Kidney (tissue), 14 donors: ENCODE data around the gene ZNF687. TPM values are rescaled to one million over a fixed set of nuclear protein-coding genes. Genes with fewer than 3 reads are reported as not detected.
A peak's percentile ranks its signal among the peaks of the same experiment; 100 is the strongest.

Source experiments
- DNase-seq, 5 donors: peaks; one replicate each; pipeline ENCODE4 v3.0.0-alpha.2; 2013 to 2020
- FAIRE-seq: peaks from 2 replicates; lab custom pipeline; 2012; peaks lifted over from hg19 to GRCh38; lab: Jason Lieb, UNC
- H3K27ac ChIP-seq, 2 donors: one replicate each; pipeline ENCODE4 v1.7.0; 2013; ENCODE audit warnings: low read depth in 2 of 2, low read length in 2 of 2, inconsistent platforms in 1 of 2
- H3K27me3 ChIP-seq: one replicate; pipeline ENCODE4 v1.7.1; 2013; ENCODE audit warnings: low read length, inconsistent platforms; ENCODE audit not compliant: control insufficient read depth, insufficient read depth
- H3K36me3 ChIP-seq, 3 donors: one replicate each; pipeline versions ENCODE4 v1.7.0 to v1.7.1; 2013; ENCODE audit warnings: low read length in 3 of 3, control low read depth in 1 of 3, inconsistent platforms in 1 of 3; ENCODE audit not compliant: insufficient read depth in 3 of 3, control insufficient read depth in 2 of 3
- H3K4me1 ChIP-seq, 3 donors: one replicate each; pipeline versions ENCODE4 v1.7.0 to v1.7.1; 2013; ENCODE audit warnings: low read length in 3 of 3, inconsistent platforms in 1 of 3, low read depth in 1 of 3; ENCODE audit not compliant: control insufficient read depth in 2 of 3, insufficient read depth in 2 of 3
- H3K4me3 ChIP-seq, 3 donors: one replicate each; pipeline versions ENCODE4 v1.7.0 to v1.8.1; 2013; ENCODE audit warnings: low read length in 3 of 3, control low read depth in 1 of 3, inconsistent platforms in 1 of 3
- H3K9ac ChIP-seq, 3 donors: one replicate each; pipeline versions ENCODE4 v1.7.0 to v1.7.1; 2013; ENCODE audit warnings: low read length in 3 of 3, control low read depth in 1 of 3, inconsistent platforms in 1 of 3
- H3K9me3 ChIP-seq, 3 donors: one replicate each; pipeline versions ENCODE4 v1.7.0 to v1.7.1; 2013; ENCODE audit warnings: low read length in 3 of 3, control low read depth in 1 of 3, inconsistent platforms in 1 of 3; ENCODE audit not compliant: control insufficient read depth in 2 of 3, insufficient read depth in 1 of 3
- CTCF ChIP-seq: IDR thresholded peaks from 3 replicates; pipeline ENCODE4 v1.5.1; 2012; ENCODE audit warnings: mild to moderate bottlenecking, moderate library complexity, borderline replicate concordance; ENCODE audit not compliant: insufficient read depth; ENCODE audit errors: extremely low read depth
- intact Hi-C: fragments of 100-400 bp; cut with DNase I; formaldehyde crosslinking; loops from one replicate; pipeline ENCODE4 v1.11.1; 2022
- polyA plus RNA-seq: library from polyadenylated mRNA; stranded (reverse); fragments of 350-450 nt; fragmentation: Illumina TruSeq; extraction: RNeasy Lipid Tissue Mini Kit (QIAGEN cat#74804); gene quantifications from one replicate; pipeline ENCODE4 v1.2.3, GENCODE V29; 2014; ENCODE audit warnings: low read depth, low replicate concordance; ENCODE audit not compliant: insufficient read depth
- total RNA-seq: library from RNA; stranded (reverse); fragmentation: NEBNext Ultra II Directional; extraction: Animal tissue kit (Norgen Biotek cat#: 25700); gene quantifications from one replicate; pipeline ENCODE4 v1.2.1, GENCODE V29; 2021
- donor health status: control.
- donor health status: control.
- donor health status: control.
- donor health status: control.
- donor health status: control.
- donor health status: DM: yes; HTN: yes; CAD: no.
- donor health status: Normal renal cell carcinoma (clear cell type).

Gene ZNF687
- total and polyA plus RNA-seq, 2 donors from 2014 or later, result 8.5 to 30.3 TPM

- H3K4me1 ChIP-seq, result peaks cover 3 to 8% (median 5%) of the 10 kb centered on the region in 3 donors
- H3K27me3 ChIP-seq, result no peaks in the 10 kb centered on the region
- FAIRE-seq (peak; percentile 51), DNase-seq (peak in 3 of 5 donors; percentile 44 to 93 (median 88))
- peak; percentile 77 for TF ChIP-seq CTCF
- H3K27ac ChIP-seq, result no peak overlapping the region
- no peak overlapping the region for H3K9ac ChIP-seq
- H3K36me3 ChIP-seq, result peaks cover 6 to 14% (median 12%) of the 10 kb centered on the region in 3 donors
- H3K4me3 ChIP-seq, result no peak overlapping the region
- H3K9me3 ChIP-seq, result no peaks in the 10 kb centered on the region
- intact Hi-C loops, result loop anchor here (5.0 kb wide), 1 partner anchor 39 kb away; no protein-coding TSS in a partner anchor
Measured at GRCh38 chr1:151340870-151341754, 59.0 kb downstream of the ZNF687 start.

Other genes starting within 250 kb of the ZNF687 start
- 0.54 TPM for gene BNIPL, start 245.7 kb upstream of the ZNF687 start, total RNA-seq
- gene BNIPL, start 245.7 kb upstream of the ZNF687 start, polyA plus RNA-seq, result 3.1 TPM
- gene C1orf56, start 234.5 kb upstream of the ZNF687 start, total RNA-seq, result 6.2 TPM
- gene C1orf56, start 234.5 kb upstream of the ZNF687 start, polyA plus RNA-seq, result 12.8 TPM
- gene CDC42SE1, start 222.7 kb upstream of the ZNF687 start, total RNA-seq, result 107 TPM
- 36.6 TPM for gene CDC42SE1, start 222.7 kb upstream of the ZNF687 start, polyA plus RNA-seq
- 1.4 TPM for gene MLLT11, start 221.9 kb upstream of the ZNF687 start, total RNA-seq
- gene MLLT11, start 221.9 kb upstream of the ZNF687 start, polyA plus RNA-seq, result 2.3 TPM
- gene GABPB2, start 211.5 kb upstream of the ZNF687 start, total RNA-seq, result 20.5 TPM
- gene GABPB2, start 211.5 kb upstream of the ZNF687 start, polyA plus RNA-seq, result 4.7 TPM
- 7.6 TPM for gene SEMA6C, start 135.7 kb upstream of the ZNF687 start, total RNA-seq
- 17.4 TPM for gene SEMA6C, start 135.7 kb upstream of the ZNF687 start, polyA plus RNA-seq
- gene TNFAIP8L2, start 125.7 kb upstream of the ZNF687 start, total RNA-seq, result 6.3 TPM
- gene TNFAIP8L2, start 125.7 kb upstream of the ZNF687 start, polyA plus RNA-seq, result 1.8 TPM
- 7.9 TPM for gene LYSMD1, start 116.4 kb upstream of the ZNF687 start, total RNA-seq
- 9.1 TPM for gene LYSMD1, start 116.4 kb upstream of the ZNF687 start, polyA plus RNA-seq
- 33.4 TPM for gene SCNM1, start 116.2 kb upstream of the ZNF687 start, total RNA-seq
- gene SCNM1, start 116.2 kb upstream of the ZNF687 start, polyA plus RNA-seq, result 57.7 TPM
- 0.66 TPM for gene TMOD4, start 106.3 kb upstream of the ZNF687 start, total RNA-seq
- gene TMOD4, start 106.3 kb upstream of the ZNF687 start, polyA plus RNA-seq, result 0.65 TPM
- gene VPS72, start 92.1 kb upstream of the ZNF687 start, total RNA-seq, result 52.6 TPM
- 38.2 TPM for gene VPS72, start 92.1 kb upstream of the ZNF687 start, polyA plus RNA-seq
- 49.0 TPM for gene PIP5K1A, start 83.7 kb upstream of the ZNF687 start, total RNA-seq
- gene PIP5K1A, start 83.7 kb upstream of the ZNF687 start, polyA plus RNA-seq, result 15.5 TPM
- gene PSMD4, start 27.6 kb upstream of the ZNF687 start, total RNA-seq, result 123 TPM
- gene PSMD4, start 27.6 kb upstream of the ZNF687 start, polyA plus RNA-seq, result 178 TPM
- 60.9 TPM for gene PI4KB, start 45.1 kb downstream of the ZNF687 start, total RNA-seq
- 43.5 TPM for gene PI4KB, start 45.1 kb downstream of the ZNF687 start, polyA plus RNA-seq
- gene RFX5, start 65.0 kb downstream of the ZNF687 start, total RNA-seq, result 46.6 TPM
- 17.9 TPM for gene RFX5, start 65.0 kb downstream of the ZNF687 start, polyA plus RNA-seq
- gene SELENBP1, start 90.4 kb downstream of the ZNF687 start, total RNA-seq, result 50.0 TPM
- gene SELENBP1, start 90.4 kb downstream of the ZNF687 start, polyA plus RNA-seq, result 161 TPM
- gene PSMB4, start 117.3 kb downstream of the ZNF687 start, total RNA-seq, result 212 TPM
- gene PSMB4, start 117.3 kb downstream of the ZNF687 start, polyA plus RNA-seq, result 436 TPM
- 96.6 TPM for gene POGZ, start 177.2 kb downstream of the ZNF687 start, total RNA-seq
- 16.4 TPM for gene POGZ, start 177.2 kb downstream of the ZNF687 start, polyA plus RNA-seq
- gene CGN, start 229.1 kb downstream of the ZNF687 start, total RNA-seq, result 41.6 TPM
- gene CGN, start 229.1 kb downstream of the ZNF687 start, polyA plus RNA-seq, result 24.0 TPM